GM12874 (cell line): ENCODE data around the gene SLC2A6.

Experiments
- TF ChIP-seq, protein P1 (sequence below): IDR thresholded peaks from 2 replicates; pipeline ENCODE4 v1.5.1; 2011; ENCODE audit warnings: low read depth, mild to moderate bottlenecking, control low read depth, low read length, moderate library complexity; ENCODE audit not compliant: insufficient read depth

SLC2A6 gene

DNA sequence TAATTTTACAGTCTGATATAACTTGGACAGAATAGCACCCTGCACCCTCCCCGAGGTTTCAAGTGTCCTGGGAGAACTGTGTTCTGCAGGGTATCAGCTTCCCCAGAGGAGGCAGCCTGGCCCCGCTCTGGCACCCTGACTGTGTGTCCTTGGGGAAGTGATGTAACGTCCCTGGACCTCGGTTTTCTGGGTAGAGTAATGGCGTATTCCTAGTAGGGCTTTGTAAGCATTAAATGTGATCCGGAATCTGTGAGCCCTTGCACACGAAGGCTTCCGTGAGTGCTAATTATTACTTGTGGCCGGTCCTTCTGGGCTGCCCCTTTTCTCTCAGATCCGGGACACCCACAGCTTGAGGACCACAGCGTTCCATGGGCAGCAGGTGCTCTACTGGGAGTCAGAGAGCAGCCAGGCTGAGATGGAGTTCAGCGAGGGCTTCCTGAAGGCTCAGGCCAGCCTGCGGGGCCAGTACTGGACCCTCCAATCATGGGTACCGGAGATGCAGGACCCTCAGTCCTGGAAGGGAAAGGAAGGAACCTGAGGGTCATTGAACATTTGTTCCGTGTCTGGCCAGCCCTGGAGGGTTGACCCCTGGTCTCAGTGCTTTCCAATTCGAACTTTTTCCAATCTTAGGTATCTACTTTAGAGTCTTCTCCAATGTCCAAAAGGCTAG is 20.1 kb downstream of the SLC2A6 start:
- TF ChIP-seq, protein P1, sequence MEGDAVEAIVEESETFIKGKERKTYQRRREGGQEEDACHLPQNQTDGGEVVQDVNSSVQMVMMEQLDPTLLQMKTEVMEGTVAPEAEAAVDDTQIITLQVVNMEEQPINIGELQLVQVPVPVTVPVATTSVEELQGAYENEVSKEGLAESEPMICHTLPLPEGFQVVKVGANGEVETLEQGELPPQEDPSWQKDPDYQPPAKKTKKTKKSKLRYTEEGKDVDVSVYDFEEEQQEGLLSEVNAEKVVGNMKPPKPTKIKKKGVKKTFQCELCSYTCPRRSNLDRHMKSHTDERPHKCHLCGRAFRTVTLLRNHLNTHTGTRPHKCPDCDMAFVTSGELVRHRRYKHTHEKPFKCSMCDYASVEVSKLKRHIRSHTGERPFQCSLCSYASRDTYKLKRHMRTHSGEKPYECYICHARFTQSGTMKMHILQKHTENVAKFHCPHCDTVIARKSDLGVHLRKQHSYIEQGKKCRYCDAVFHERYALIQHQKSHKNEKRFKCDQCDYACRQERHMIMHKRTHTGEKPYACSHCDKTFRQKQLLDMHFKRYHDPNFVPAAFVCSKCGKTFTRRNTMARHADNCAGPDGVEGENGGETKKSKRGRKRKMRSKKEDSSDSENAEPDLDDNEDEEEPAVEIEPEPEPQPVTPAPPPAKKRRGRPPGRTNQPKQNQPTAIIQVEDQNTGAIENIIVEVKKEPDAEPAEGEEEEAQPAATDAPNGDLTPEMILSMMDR: no peak

DNA sequence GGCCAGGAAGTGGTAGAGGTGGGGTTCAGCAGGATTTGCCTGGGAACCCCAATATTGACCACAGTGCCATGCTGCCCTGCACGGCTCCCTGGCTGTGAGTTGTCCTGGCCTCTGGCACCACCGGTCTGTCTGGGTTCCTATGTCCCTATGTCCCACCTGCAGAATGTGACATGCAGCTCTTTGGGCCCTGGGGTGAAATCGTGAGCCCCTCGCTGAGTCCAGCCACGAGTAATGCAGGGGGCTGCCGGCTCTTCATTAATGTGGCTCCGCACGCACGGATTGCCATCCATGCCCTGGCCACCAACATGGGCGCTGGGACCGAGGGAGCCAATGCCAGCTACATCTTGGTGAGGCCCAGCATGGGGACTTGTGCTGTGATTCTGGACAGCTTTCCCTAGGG is 21.2 kb downstream of the SLC2A6 start:
- TF ChIP-seq, protein P1: no peak

DNA sequence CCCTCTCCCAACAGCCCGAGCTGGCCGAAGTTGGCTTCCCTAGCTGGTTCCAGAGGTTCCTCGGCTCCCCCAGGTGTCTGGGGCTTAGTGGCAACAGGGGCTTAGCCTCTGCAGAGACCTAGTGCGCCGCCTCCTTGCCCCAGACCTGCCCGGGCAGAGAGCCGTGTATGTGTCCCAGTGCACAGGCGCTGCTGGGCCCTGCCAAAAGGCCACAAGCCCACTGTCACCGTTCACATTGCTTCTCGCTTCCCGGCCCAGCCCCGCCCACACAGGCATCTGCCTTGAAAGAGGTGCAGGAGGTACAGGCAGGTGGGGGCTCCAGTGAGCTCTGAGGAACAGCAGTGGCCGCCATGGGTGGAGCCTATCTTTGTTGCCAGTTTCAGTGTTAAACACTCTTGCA is 21.7 kb downstream of the SLC2A6 start:
- TF ChIP-seq, protein P1: no peak

DNA sequence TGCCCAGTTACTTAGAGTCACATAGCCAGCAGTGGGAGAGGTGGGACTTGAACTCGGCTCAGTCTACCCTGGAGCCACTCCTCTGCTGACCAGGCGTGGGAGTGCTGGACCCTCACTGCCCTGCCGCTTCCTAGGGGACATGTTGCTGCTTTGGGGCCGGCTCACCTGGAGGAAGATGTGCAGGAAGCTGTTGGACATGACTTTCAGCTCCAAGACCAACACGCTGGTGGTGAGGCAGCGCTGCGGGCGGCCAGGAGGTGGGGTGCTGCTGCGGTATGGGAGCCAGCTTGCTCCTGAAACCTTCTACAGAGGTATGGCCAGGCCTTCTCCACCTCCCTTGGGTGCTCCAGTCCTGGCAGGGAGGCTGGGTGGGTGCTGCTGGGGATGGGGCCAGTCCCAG is 22.5 kb downstream of the SLC2A6 start:
- TF ChIP-seq, protein P1: peak; percentile 35; the same call in 1 of the 2 replicates

DNA sequence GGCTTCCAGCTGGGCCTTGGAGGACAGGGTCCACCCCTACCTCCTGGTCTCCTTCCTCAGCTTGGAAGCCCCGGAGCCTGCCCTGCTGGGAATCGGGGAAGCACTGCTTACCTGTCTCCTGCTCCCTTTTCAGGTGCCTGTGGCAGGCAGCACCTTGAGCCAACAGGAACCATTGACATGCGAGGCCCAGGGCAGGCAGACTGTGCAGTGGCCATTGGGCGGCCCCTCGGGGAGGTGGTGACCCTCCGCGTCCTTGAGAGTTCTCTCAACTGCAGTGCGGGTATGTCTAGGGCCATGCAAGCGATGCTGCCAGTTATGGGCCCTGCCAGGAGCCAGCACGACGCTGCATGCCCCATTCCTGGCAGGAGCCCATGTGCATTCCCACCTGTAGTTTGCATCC is 23.0 kb downstream of the SLC2A6 start:
- TF ChIP-seq, protein P1: no peak

DNA sequence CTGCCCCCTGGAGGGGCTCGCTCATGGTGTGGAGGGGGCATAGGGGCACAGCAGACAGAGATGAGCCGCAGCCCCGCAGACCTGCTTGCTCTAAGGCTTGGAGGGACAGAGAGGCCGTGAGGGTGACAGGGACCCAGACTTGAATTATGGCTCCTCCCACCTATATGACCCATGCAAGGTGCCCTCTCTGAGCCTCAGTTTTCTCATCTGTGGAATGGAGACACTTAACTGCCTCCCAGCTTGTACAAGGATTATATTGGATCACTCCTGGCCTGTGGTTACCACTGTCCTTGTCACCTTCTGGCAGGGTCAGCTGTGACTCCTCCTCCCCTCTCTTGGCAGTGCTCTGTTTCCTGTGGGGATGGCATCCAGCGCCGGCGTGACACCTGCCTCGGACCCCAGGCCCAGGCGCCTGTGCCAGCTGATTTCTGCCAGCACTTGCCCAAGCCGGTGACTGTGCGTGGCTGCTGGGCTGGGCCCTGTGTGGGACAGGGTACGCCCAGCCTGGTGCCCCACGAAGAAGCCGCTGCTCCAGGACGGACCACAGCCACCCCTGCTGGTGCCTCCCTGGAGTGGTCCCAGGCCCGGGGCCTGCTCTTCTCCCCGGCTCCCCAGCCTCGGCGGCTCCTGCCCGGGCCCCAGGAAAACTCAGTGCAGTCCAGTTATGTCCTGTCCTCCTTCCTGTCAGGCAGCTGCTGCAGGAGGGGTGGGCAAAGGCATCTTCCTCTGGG is 23.8 kb downstream of the SLC2A6 start:
- TF ChIP-seq, protein P1: no peak

DNA sequence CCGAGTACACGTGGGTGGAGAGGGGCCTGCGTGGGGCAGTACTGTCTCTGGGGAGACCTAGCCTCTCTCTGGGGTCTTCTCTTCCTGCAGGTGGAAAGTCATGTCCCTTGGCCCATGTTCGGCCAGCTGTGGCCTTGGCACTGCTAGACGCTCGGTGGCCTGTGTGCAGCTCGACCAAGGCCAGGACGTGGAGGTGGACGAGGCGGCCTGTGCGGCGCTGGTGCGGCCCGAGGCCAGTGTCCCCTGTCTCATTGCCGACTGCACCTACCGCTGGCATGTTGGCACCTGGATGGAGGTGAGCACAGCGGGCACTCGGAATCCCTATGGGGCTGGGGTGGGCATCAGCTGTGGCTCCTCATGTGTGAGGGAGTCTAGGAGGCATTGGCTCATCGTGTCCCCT is 24.6 kb downstream of the SLC2A6 start:
- TF ChIP-seq, protein P1: no peak
